CD14-positive monocyte (primary cell): ENCODE results near the gene CABP7. TPM values are rescaled to one million over a fixed set of nuclear protein-coding genes. Genes with fewer than 3 reads are reported as not detected.

Experiments used
- DNase-seq, 3 donors: peaks; one replicate each; pipeline ENCODE4 v3.0.0-alpha.2; 2011 to 2022
- H2AFZ ChIP-seq: 2 replicates; pipeline ENCODE4 v1.6.0; 2012; ENCODE audit warnings: mild to moderate bottlenecking, low read depth, low read length, inconsistent platforms; ENCODE audit not compliant: insufficient read depth, poor library complexity, severe bottlenecking
- H3K27ac ChIP-seq, 2 donors: 1 replicate in 1 of 2; 2 replicates in 1 of 2; pipeline ENCODE4 v1.5.1; 2012 to 2013; ENCODE audit warnings: low read length in 2 of 2, control low read depth in 1 of 2, inconsistent platforms in 1 of 2, low read depth in 1 of 2, mild to moderate bottlenecking in 1 of 2
- H3K27me3 ChIP-seq, 2 donors: one replicate each; pipeline versions ENCODE4 v1.6.0 to v1.6.1; 2011 to 2013; ENCODE audit warnings: low read length in 2 of 2; ENCODE audit not compliant: control insufficient read depth in 2 of 2, insufficient read depth in 2 of 2
- H3K36me3 ChIP-seq, 2 donors: replicated peaks in 1 of 2; 1 replicate in 1 of 2; 2 replicates in 1 of 2; pipeline versions ENCODE4 v1.5.1 to v1.6.1; 2012 to 2013; ENCODE audit warnings: low read length in 2 of 2, control low read depth in 1 of 2, inconsistent platforms in 1 of 2, mild to moderate bottlenecking in 1 of 2; ENCODE audit not compliant: insufficient read depth in 2 of 2, control insufficient read depth in 1 of 2
- H3K4me1 ChIP-seq, 2 donors: 1 replicate in 1 of 2; 2 replicates in 1 of 2; pipeline versions ENCODE4 v1.5.1 to v1.6.1; 2012 to 2013; ENCODE audit warnings: low read length in 2 of 2, control low read depth in 1 of 2, inconsistent platforms in 1 of 2, mild to moderate bottlenecking in 1 of 2, moderate library complexity in 1 of 2; ENCODE audit not compliant: insufficient read depth in 2 of 2, control insufficient read depth in 1 of 2
- H3K4me2 ChIP-seq: replicated peaks from 2 replicates; pipeline ENCODE3; 2012; ENCODE audit warnings: low read length, moderate library complexity, mild to moderate bottlenecking; ENCODE audit not compliant: poor library complexity, severe bottlenecking; ENCODE audit errors: extremely low read depth
- H3K4me3 ChIP-seq, 3 experiments: fragments of 200-600 bp in 1 of 3; sonication (generic) in 1 of 3; replicated peaks in 1 of 3; 1 replicate in 2 of 3; 2 replicates in 1 of 3; pipeline ENCODE4 v1.5.1; 2011 to 2013; ENCODE audit warnings: low read length in 3 of 3, mild to moderate bottlenecking in 3 of 3, control low read depth in 2 of 3, low read depth in 2 of 3, inconsistent platforms in 1 of 3, moderate library complexity in 1 of 3
- H3K79me2 ChIP-seq: 2 replicates; pipeline ENCODE4 v1.6.0; 2012; ENCODE audit warnings: mild to moderate bottlenecking, control low read depth, inconsistent platforms, low read length, moderate library complexity; ENCODE audit not compliant: insufficient read depth
- H3K9ac ChIP-seq: 2 replicates; pipeline ENCODE4 v1.6.0; 2017; ENCODE audit warnings: low read length, mild to moderate bottlenecking; ENCODE audit not compliant: insufficient read depth, poor library complexity, severe bottlenecking
- H3K9me3 ChIP-seq, 2 donors: replicated peaks in 1 of 2; 1 replicate in 1 of 2; 2 replicates in 1 of 2; pipeline versions ENCODE4 v1.5.1 to v1.6.1; 2012 to 2013; ENCODE audit warnings: low read length in 2 of 2, control low read depth in 1 of 2; ENCODE audit not compliant: control insufficient read depth in 1 of 2, insufficient read depth in 1 of 2
- H4K20me1 ChIP-seq: 2 replicates; pipeline ENCODE4 v1.6.0; 2012; ENCODE audit warnings: mild to moderate bottlenecking, low read length, control low read depth, moderate library complexity; ENCODE audit not compliant: insufficient read depth
- H3K27ac Mint-ChIP-seq, 7 donors: one replicate each; pipeline ENCODE4 v1.8.0; 2020; ENCODE audit warnings: mild to moderate bottlenecking in 7 of 7, mixed read lengths in 7 of 7, moderate library complexity in 6 of 7, inconsistent platforms in 2 of 7
- H3K27me3 Mint-ChIP-seq, 3 donors: one replicate each; pipeline ENCODE4 v1.8.0; 2021 to 2022; ENCODE audit warnings: low read depth in 3 of 3, mild to moderate bottlenecking in 3 of 3, mixed read lengths in 3 of 3, moderate library complexity in 3 of 3, inconsistent platforms in 1 of 3
- H3K36me3 Mint-ChIP-seq, 2 donors: one replicate each; pipeline ENCODE4 v1.8.0; 2020; ENCODE audit warnings: mixed read lengths in 2 of 2, inconsistent platforms in 1 of 2, mild to moderate bottlenecking in 1 of 2
- H3K4me1 Mint-ChIP-seq: one replicate; pipeline ENCODE4 v1.8.0; 2020; ENCODE audit warnings: mild to moderate bottlenecking, mixed read lengths
- H3K4me3 Mint-ChIP-seq, 2 donors: one replicate each; pipeline ENCODE4 v1.8.0; 2020; ENCODE audit warnings: mild to moderate bottlenecking in 2 of 2, mixed read lengths in 2 of 2, moderate library complexity in 1 of 2
- H3K9me3 Mint-ChIP-seq, 7 donors: one replicate each; pipeline ENCODE4 v1.8.0; 2020 to 2022; ENCODE audit warnings: mixed read lengths in 7 of 7, mild to moderate bottlenecking in 6 of 7, moderate library complexity in 6 of 7, inconsistent platforms in 2 of 7
- CTCF ChIP-seq: fragments of 200-600 bp; IDR thresholded peaks from one replicate; pipeline ENCODE4 v1.8.0; 2022; ENCODE audit warnings: antibody characterized with exemption, mild to moderate bottlenecking
- WGBS: methylation state at CpG from one replicate; pipeline ENCODE4 v1.1.5; 2013; ENCODE audit warnings: missing lambda C conversion rate; ENCODE audit not compliant: insufficient coverage; 5-methylcytosine and 5-hydroxymethylcytosine counted together
- intact Hi-C, 2 donors: fragments of 100-400 bp; cut with micrococcal nuclease; formaldehyde crosslinking; loops; one replicate each; pipeline versions ENCODE4 v1.15.0 to v1.15.1; 2023
- polyA plus RNA-seq, 3 donors: library from polyadenylated mRNA; depleted of rRNA in 1 of 3; unstranded in 2 of 3; stranded (reverse) in 1 of 3; fragments of 300-500 nt in 2 of 3; fragments of >200 nt in 1 of 3; fragmentation: Illumina TruSeq in 2 of 3; gene quantifications; 1 replicate in 2 of 3; 2 replicates in 1 of 3; pipeline ENCODE4 v1.2.3, GENCODE V29; 2012 to 2021

CABP7 gene
- polyA plus RNA-seq, 3 donors = 0.11 to 0.14 TPM; not detected in 1

DNA sequence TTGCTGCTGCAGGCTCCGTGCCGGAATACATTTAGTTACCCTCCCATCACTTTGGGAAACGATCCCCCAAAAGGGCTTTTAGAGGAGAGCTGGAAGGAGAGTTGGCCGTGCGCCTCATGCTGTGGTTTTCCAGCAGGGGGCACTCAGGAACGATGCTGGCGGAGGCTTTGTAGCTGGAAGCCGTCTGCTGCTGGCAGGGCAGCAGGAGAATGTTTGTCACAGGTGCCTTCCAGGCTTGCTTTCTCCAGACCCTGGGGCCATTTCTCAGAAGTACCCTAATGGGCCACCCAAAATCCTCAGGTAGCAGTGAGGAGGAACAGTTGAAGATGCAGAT is 30.0 kb upstream of the CABP7 start:
- peak in 2 of 3 donors; percentile 7 to 14 for DNase-seq
- H3K4me1 ChIP-seq = no peaks in the 10 kb centered on the region

DNA sequence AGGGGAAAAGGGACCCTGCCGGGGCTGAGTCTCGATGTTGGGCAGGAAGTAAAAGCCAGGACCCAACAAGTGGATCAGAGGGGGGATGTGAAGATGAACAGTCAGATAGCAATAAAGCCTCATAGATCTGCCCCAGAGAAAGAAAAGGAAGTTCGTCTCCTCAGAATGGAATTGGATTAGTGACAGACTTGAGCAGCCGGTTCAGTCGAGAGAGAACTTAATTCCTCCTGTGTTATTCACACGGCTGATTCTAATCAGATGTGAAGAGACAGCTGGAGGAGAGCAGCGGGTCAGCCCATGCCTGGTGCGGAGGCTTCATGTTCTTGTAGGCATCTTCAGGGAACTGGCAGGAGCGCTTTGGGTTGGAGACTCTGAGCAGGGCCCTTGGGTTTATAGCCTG is 29.3 kb upstream of the CABP7 start:
- Mint-ChIP-seq H3K27me3 (peaks cover 0 to 1% (median 1%) of the 10 kb centered on the region in 3 donors), H3K4me3 (no peak overlapping the region), H3K9me3 (no peaks in the 10 kb centered on the region), H3K27ac (peak overlapping the region in 1 of 7 donors; percentile 59), H3K36me3 (peaks cover 69 to 76% of the 10 kb centered on the region in 2 donors), H3K4me1 (no peaks in the 10 kb centered on the region)
- H3K27me3 ChIP-seq = no peaks in the 10 kb centered on the region
- H3K27ac ChIP-seq = no peak overlapping the region
- H3K4me1 ChIP-seq = no peaks in the 10 kb centered on the region
- peak; percentile 0 for TF ChIP-seq CTCF
- peaks cover 68 to 86% of the 10 kb centered on the region in 2 donors for H3K36me3 ChIP-seq
- H2AFZ ChIP-seq = no peak overlapping the region
- intact Hi-C loops = no loop called here
- no peaks in the 10 kb centered on the region for H3K79me2 ChIP-seq
- DNase-seq = no peak
- H3K4me3 ChIP-seq = no peak overlapping the region
- H3K9ac ChIP-seq = no peak overlapping the region
- no peaks in the 10 kb centered on the region for H3K9me3 ChIP-seq
- H4K20me1 ChIP-seq = no peaks in the 10 kb centered on the region
- WGBS = 93% methylated on average over 9 of the region's 9 CpGs
- H3K4me2 ChIP-seq = no peak overlapping the region

More for the DNA sequence above, 30.0 kb upstream of the CABP7 start:
- no peaks in the 10 kb centered on the region for H3K9me3 ChIP-seq
- H2AFZ ChIP-seq = no peak overlapping the region
- no peak overlapping the region for H3K27ac ChIP-seq
- Mint-ChIP-seq H3K27me3 (peaks cover 0 to 1% (median 1%) of the 10 kb centered on the region in 3 donors), H3K27ac (no peak overlapping the region), H3K4me1 (no peaks in the 10 kb centered on the region), H3K4me3 (no peak overlapping the region), H3K9me3 (no peaks in the 10 kb centered on the region), H3K36me3 (peaks cover 65 to 76% of the 10 kb centered on the region in 2 donors)
- H3K4me3 ChIP-seq = no peak overlapping the region
- H4K20me1 ChIP-seq = no peaks in the 10 kb centered on the region
- no peaks in the 10 kb centered on the region for H3K79me2 ChIP-seq
- intact Hi-C loops = no loop called here
- no peaks in the 10 kb centered on the region for H3K27me3 ChIP-seq
- peaks cover 65 to 85% of the 10 kb centered on the region in 2 donors for H3K36me3 ChIP-seq
- 24% methylated on average over 5 of the region's 8 CpGs for WGBS
- TF ChIP-seq CTCF = peak; percentile 51
- no peak overlapping the region for H3K4me2 ChIP-seq
- H3K9ac ChIP-seq = no peak overlapping the region
